ENCODE results near the gene KIF21A.

Gene KIF21A

GRCh38 chr12:39332661-39333175, 110.2 kb downstream of the KIF21A start:
- DNase-seq (ENCODE audit: low read depth), result no peak
- Histone ChIP-seq H3K9me3 (ENCODE audit: control insufficient read depth, low read length) (no peaks in the 10 kb centered on the region), H3K9ac (ENCODE audit: low read length) (no peak overlapping the region), H3K36me3 (ENCODE audit: control insufficient read depth, insufficient read depth, low read length, severe bottlenecking) (peaks cover 31% of the 10 kb centered on the region), H3K27me3 (replicated peaks; ENCODE audit: control insufficient read depth, insufficient read depth, low read length) (no peaks in the 10 kb centered on the region), H3K4me1 (ENCODE audit: control insufficient read depth, insufficient read depth, low read length) (no peaks in the 10 kb centered on the region), H3K4me3 (ENCODE audit: low read length) (no peak overlapping the region)

- DNase-seq (ENCODE audit: low read depth), result no peak
- no peaks in the 10 kb centered on the region for H3K4me1 ChIP-seq (ENCODE audit: control insufficient read depth, insufficient read depth, low read length)
Observed at GRCh38 chr12:39331539-39332261, 111.2 kb downstream of the KIF21A start.

GRCh38 chr12:39329876-39330275, 113.0 kb downstream of the KIF21A start:
- no peak overlapping the region for H3K4me3 ChIP-seq (ENCODE audit: low read length)
- peaks cover 36% of the 10 kb centered on the region for H3K36me3 ChIP-seq (ENCODE audit: control insufficient read depth, insufficient read depth, low read length, severe bottlenecking)
- H3K9me3 ChIP-seq (ENCODE audit: control insufficient read depth, low read length), result no peaks in the 10 kb centered on the region
- DNase-seq (ENCODE audit: low read depth), result no peak
- no peaks in the 10 kb centered on the region for H3K27me3 ChIP-seq (replicated peaks; ENCODE audit: control insufficient read depth, insufficient read depth, low read length)
- H3K4me1 ChIP-seq (ENCODE audit: control insufficient read depth, insufficient read depth, low read length), result no peaks in the 10 kb centered on the region
- H3K9ac ChIP-seq (ENCODE audit: low read length), result no peak overlapping the region

More at GRCh38 chr12:39331539-39332261, 111.2 kb downstream of the KIF21A start:
- H3K9ac ChIP-seq (ENCODE audit: low read length), result no peak overlapping the region
- H3K9me3 ChIP-seq (ENCODE audit: control insufficient read depth, low read length), result no peaks in the 10 kb centered on the region
- no peaks in the 10 kb centered on the region for H3K27me3 ChIP-seq (replicated peaks; ENCODE audit: control insufficient read depth, insufficient read depth, low read length)
- H3K36me3 ChIP-seq (ENCODE audit: control insufficient read depth, insufficient read depth, low read length, severe bottlenecking), result peaks cover 31% of the 10 kb centered on the region
- H3K4me3 ChIP-seq (ENCODE audit: low read length), result no peak overlapping the region

GRCh38 chr12:39329018-39329417, 113.9 kb downstream of the KIF21A start:
- Histone ChIP-seq H3K9me3 (ENCODE audit: control insufficient read depth, low read length) (no peaks in the 10 kb centered on the region), H3K4me1 (ENCODE audit: control insufficient read depth, insufficient read depth, low read length) (no peaks in the 10 kb centered on the region), H3K27me3 (replicated peaks; ENCODE audit: control insufficient read depth, insufficient read depth, low read length) (no peaks in the 10 kb centered on the region), H3K4me3 (ENCODE audit: low read length) (no peak overlapping the region), H3K36me3 (ENCODE audit: control insufficient read depth, insufficient read depth, low read length, severe bottlenecking) (peaks cover 36% of the 10 kb centered on the region), H3K9ac (ENCODE audit: low read length) (no peak overlapping the region)
- DNase-seq (ENCODE audit: low read depth), result peak; percentile 59

- Histone ChIP-seq H3K4me3 (ENCODE audit: low read length) (no peak overlapping the region), H3K9me3 (ENCODE audit: control insufficient read depth, low read length) (no peaks in the 10 kb centered on the region), H3K4me1 (ENCODE audit: control insufficient read depth, insufficient read depth, low read length) (no peaks in the 10 kb centered on the region), H3K9ac (ENCODE audit: low read length) (no peak overlapping the region), H3K36me3 (ENCODE audit: control insufficient read depth, insufficient read depth, low read length, severe bottlenecking) (peaks cover 35% of the 10 kb centered on the region), H3K27me3 (replicated peaks; ENCODE audit: control insufficient read depth, insufficient read depth, low read length) (no peaks in the 10 kb centered on the region)
- DNase-seq (ENCODE audit: low read depth), result no peak
Observed at GRCh38 chr12:39327965-39328364, 115.0 kb downstream of the KIF21A start.

- Histone ChIP-seq H3K4me1 (ENCODE audit: control insufficient read depth, insufficient read depth, low read length) (no peaks in the 10 kb centered on the region), H3K4me3 (ENCODE audit: low read length) (no peak overlapping the region), H3K9me3 (ENCODE audit: control insufficient read depth, low read length) (no peaks in the 10 kb centered on the region), H3K9ac (ENCODE audit: low read length) (no peak overlapping the region), H3K36me3 (ENCODE audit: control insufficient read depth, insufficient read depth, low read length, severe bottlenecking) (peaks cover 31% of the 10 kb centered on the region), H3K27me3 (replicated peaks; ENCODE audit: control insufficient read depth, insufficient read depth, low read length) (no peaks in the 10 kb centered on the region)
- DNase-seq (ENCODE audit: low read depth), result no peak
Observed at GRCh38 chr12:39327510-39327909, 115.4 kb downstream of the KIF21A start.

- Histone ChIP-seq H3K27me3 (replicated peaks; ENCODE audit: control insufficient read depth, insufficient read depth, low read length) (no peaks in the 10 kb centered on the region), H3K36me3 (ENCODE audit: control insufficient read depth, insufficient read depth, low read length, severe bottlenecking) (no peaks in the 10 kb centered on the region), H3K9ac (ENCODE audit: low read length) (no peak overlapping the region), H3K4me3 (ENCODE audit: low read length) (no peak overlapping the region), H3K9me3 (ENCODE audit: control insufficient read depth, low read length) (no peaks in the 10 kb centered on the region), H3K4me1 (ENCODE audit: control insufficient read depth, insufficient read depth, low read length) (no peaks in the 10 kb centered on the region)
- DNase-seq (ENCODE audit: low read depth), result no peak
Observed at GRCh38 chr12:39319180-39319579, 123.7 kb downstream of the KIF21A start.

- DNase-seq (ENCODE audit: low read depth), result no peak
- H3K27me3 ChIP-seq (replicated peaks; ENCODE audit: control insufficient read depth, insufficient read depth, low read length), result no peaks in the 10 kb centered on the region
- H3K9ac ChIP-seq (ENCODE audit: low read length), result no peak overlapping the region
- no peaks in the 10 kb centered on the region for H3K9me3 ChIP-seq (ENCODE audit: control insufficient read depth, low read length)
- no peaks in the 10 kb centered on the region for H3K4me1 ChIP-seq (ENCODE audit: control insufficient read depth, insufficient read depth, low read length)
- H3K4me3 ChIP-seq (ENCODE audit: low read length), result no peak overlapping the region
- peaks cover 5% of the 10 kb centered on the region for H3K36me3 ChIP-seq (ENCODE audit: control insufficient read depth, insufficient read depth, low read length, severe bottlenecking)
Observed at GRCh38 chr12:39314547-39314946, 128.4 kb downstream of the KIF21A start.

GRCh38 chr12:39309516-39309915, 133.4 kb downstream of the KIF21A start:
- Histone ChIP-seq H3K36me3 (ENCODE audit: control insufficient read depth, insufficient read depth, low read length, severe bottlenecking) (peaks cover 24% of the 10 kb centered on the region), H3K4me1 (ENCODE audit: control insufficient read depth, insufficient read depth, low read length) (no peaks in the 10 kb centered on the region)

GRCh38 chr12:39301422-39301821, 141.5 kb downstream of the KIF21A start:
- no peak overlapping the region for H3K9ac ChIP-seq (ENCODE audit: low read length)
- no peak overlapping the region for H3K4me3 ChIP-seq (ENCODE audit: low read length)
- no peaks in the 10 kb centered on the region for H3K4me1 ChIP-seq (ENCODE audit: control insufficient read depth, insufficient read depth, low read length)
- H3K9me3 ChIP-seq (ENCODE audit: control insufficient read depth, low read length), result no peaks in the 10 kb centered on the region
- DNase-seq (ENCODE audit: low read depth), result no peak
- H3K36me3 ChIP-seq (ENCODE audit: control insufficient read depth, insufficient read depth, low read length, severe bottlenecking), result peaks cover 31% of the 10 kb centered on the region
- no peaks in the 10 kb centered on the region for H3K27me3 ChIP-seq (replicated peaks; ENCODE audit: control insufficient read depth, insufficient read depth, low read length)

More at GRCh38 chr12:39309516-39309915, 133.4 kb downstream of the KIF21A start:
- Histone ChIP-seq H3K4me3 (ENCODE audit: low read length) (no peak overlapping the region), H3K9ac (ENCODE audit: low read length) (no peak overlapping the region), H3K27me3 (replicated peaks; ENCODE audit: control insufficient read depth, insufficient read depth, low read length) (no peaks in the 10 kb centered on the region), H3K9me3 (ENCODE audit: control insufficient read depth, low read length) (no peaks in the 10 kb centered on the region)
- no peak for DNase-seq (ENCODE audit: low read depth)

GRCh38 chr12:39300799-39301198, 142.1 kb downstream of the KIF21A start:
- no peaks in the 10 kb centered on the region for H3K4me1 ChIP-seq (ENCODE audit: control insufficient read depth, insufficient read depth, low read length)
- no peaks in the 10 kb centered on the region for H3K9me3 ChIP-seq (ENCODE audit: control insufficient read depth, low read length)
- no peak overlapping the region for H3K9ac ChIP-seq (ENCODE audit: low read length)
- no peaks in the 10 kb centered on the region for H3K27me3 ChIP-seq (replicated peaks; ENCODE audit: control insufficient read depth, insufficient read depth, low read length)
- DNase-seq (ENCODE audit: low read depth), result no peak
- peaks cover 26% of the 10 kb centered on the region for H3K36me3 ChIP-seq (ENCODE audit: control insufficient read depth, insufficient read depth, low read length, severe bottlenecking)
- H3K4me3 ChIP-seq (ENCODE audit: low read length), result no peak overlapping the region

GRCh38 chr12:39297891-39298290, 145.0 kb downstream of the KIF21A start:
- no peaks in the 10 kb centered on the region for H3K4me1 ChIP-seq (ENCODE audit: control insufficient read depth, insufficient read depth, low read length)
- no peaks in the 10 kb centered on the region for H3K9me3 ChIP-seq (ENCODE audit: control insufficient read depth, low read length)

More at GRCh38 chr12:39297891-39298290, 145.0 kb downstream of the KIF21A start:
- peaks cover 7% of the 10 kb centered on the region for H3K36me3 ChIP-seq (ENCODE audit: control insufficient read depth, insufficient read depth, low read length, severe bottlenecking)
- no peak overlapping the region for H3K9ac ChIP-seq (ENCODE audit: low read length)
- DNase-seq (ENCODE audit: low read depth), result no peak
- no peak overlapping the region for H3K4me3 ChIP-seq (ENCODE audit: low read length)
- H3K27me3 ChIP-seq (replicated peaks; ENCODE audit: control insufficient read depth, insufficient read depth, low read length), result no peaks in the 10 kb centered on the region
